Endodermal cell (in vitro differentiated cells): ENCODE measurements around the gene ELN. TPM values are rescaled to one million over a fixed set of nuclear protein-coding genes. Genes with fewer than 3 reads are reported as not detected.

ENCODE experiments used
- DNase-seq: peaks from one replicate; pipeline ENCODE4 v3.0.0-alpha.2; 2017
- H3K27ac ChIP-seq: 2 replicates; pipeline ENCODE4 v1.5.1; 2013; ENCODE audit warnings: mild to moderate bottlenecking, low read depth, low read length, moderate library complexity
- H3K27me3 ChIP-seq: 2 replicates; pipeline ENCODE4 v1.6.1; 2013; ENCODE audit warnings: mild to moderate bottlenecking, low read length, moderate library complexity; ENCODE audit not compliant: insufficient read depth, control insufficient read depth, poor library complexity, severe bottlenecking
- H3K36me3 ChIP-seq: 2 replicates; pipeline ENCODE4 v1.7.0; 2013; ENCODE audit warnings: mild to moderate bottlenecking, low read length, moderate library complexity; ENCODE audit not compliant: control insufficient read depth, insufficient read depth
- H3K4me1 ChIP-seq: one replicate; pipeline ENCODE4 v1.7.0; 2013; ENCODE audit warnings: low read length; ENCODE audit not compliant: control insufficient read depth, insufficient read depth
- H3K4me3 ChIP-seq: 2 replicates; pipeline ENCODE4 v1.5.1; 2013; ENCODE audit warnings: mild to moderate bottlenecking, low read length, moderate library complexity
- H3K9ac ChIP-seq: 2 replicates; pipeline ENCODE4 v1.6.1; 2013; ENCODE audit warnings: mild to moderate bottlenecking, low read length, moderate library complexity; ENCODE audit not compliant: poor library complexity, severe bottlenecking; ENCODE audit errors: extremely low read depth
- H3K9me3 ChIP-seq: 2 replicates; pipeline ENCODE4 v1.6.1; 2013; ENCODE audit warnings: mild to moderate bottlenecking, low read length, moderate library complexity; ENCODE audit not compliant: control insufficient read depth
- H3K27ac Mint-ChIP-seq: 2 replicates; pipeline ENCODE4 v1.8.0; 2020; ENCODE audit warnings: mixed read lengths
- H3K27me3 Mint-ChIP-seq: 2 replicates; pipeline ENCODE4 v1.8.0; 2021; ENCODE audit warnings: mild to moderate bottlenecking, mixed read lengths; ENCODE audit not compliant: insufficient read depth
- H3K36me3 Mint-ChIP-seq: 2 replicates; pipeline ENCODE4 v1.8.0; 2020; ENCODE audit warnings: low read depth, mixed read lengths
- H3K4me1 Mint-ChIP-seq: 2 replicates; pipeline ENCODE4 v1.8.0; 2020; ENCODE audit warnings: mixed read lengths
- H3K4me3 Mint-ChIP-seq: 2 replicates; pipeline ENCODE4 v1.8.0; 2020; ENCODE audit warnings: mild to moderate bottlenecking, moderate library complexity, mixed read lengths
- H3K9me3 Mint-ChIP-seq: 2 replicates; pipeline ENCODE4 v1.8.0; 2020; ENCODE audit warnings: mild to moderate bottlenecking, mixed read lengths
- WGBS, 2 experiments: methylation state at CpG; one replicate each; pipeline versions ENCODE4 v1.1.5 to v1.1.7; 2013; ENCODE audit warnings: missing lambda C conversion rate in 2 of 2, mixed read lengths in 1 of 2; ENCODE audit not compliant: insufficient coverage in 1 of 2, insufficient read length in 1 of 2; 5-methylcytosine and 5-hydroxymethylcytosine counted together
- total RNA-seq, 2 donors: library from RNA; stranded (reverse); fragmentation: NEBNext Ultra II Directional in 1 of 2; extraction: Animal tissue kit (Norgen Biotek cat#: 25700) in 1 of 2; gene quantifications; 2 replicates in 1 of 2; 3 replicates in 1 of 2; pipeline ENCODE4 v1.2.1, GENCODE V29; 2021
- TF ChIP-seq, protein P1 (sequence below): fragments of 200-600 bp; sonication (generic); conservative IDR thresholded peaks from 2 replicates; pipeline ENCODE4 v1.5.0; 2021; ENCODE audit warnings: antibody characterized with exemption, mild to moderate bottlenecking

The ELN gene
- total RNA-seq, 2 donors from 2014 or later: 0.70 to 1.6 TPM

- TF ChIP-seq, protein P1, sequence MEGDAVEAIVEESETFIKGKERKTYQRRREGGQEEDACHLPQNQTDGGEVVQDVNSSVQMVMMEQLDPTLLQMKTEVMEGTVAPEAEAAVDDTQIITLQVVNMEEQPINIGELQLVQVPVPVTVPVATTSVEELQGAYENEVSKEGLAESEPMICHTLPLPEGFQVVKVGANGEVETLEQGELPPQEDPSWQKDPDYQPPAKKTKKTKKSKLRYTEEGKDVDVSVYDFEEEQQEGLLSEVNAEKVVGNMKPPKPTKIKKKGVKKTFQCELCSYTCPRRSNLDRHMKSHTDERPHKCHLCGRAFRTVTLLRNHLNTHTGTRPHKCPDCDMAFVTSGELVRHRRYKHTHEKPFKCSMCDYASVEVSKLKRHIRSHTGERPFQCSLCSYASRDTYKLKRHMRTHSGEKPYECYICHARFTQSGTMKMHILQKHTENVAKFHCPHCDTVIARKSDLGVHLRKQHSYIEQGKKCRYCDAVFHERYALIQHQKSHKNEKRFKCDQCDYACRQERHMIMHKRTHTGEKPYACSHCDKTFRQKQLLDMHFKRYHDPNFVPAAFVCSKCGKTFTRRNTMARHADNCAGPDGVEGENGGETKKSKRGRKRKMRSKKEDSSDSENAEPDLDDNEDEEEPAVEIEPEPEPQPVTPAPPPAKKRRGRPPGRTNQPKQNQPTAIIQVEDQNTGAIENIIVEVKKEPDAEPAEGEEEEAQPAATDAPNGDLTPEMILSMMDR: no peak
- peaks cover 5% of the 10 kb centered on the region for H3K27me3 ChIP-seq
- no peaks in the 10 kb centered on the region for H3K9me3 ChIP-seq
- peaks cover 4% of the 10 kb centered on the region for H3K4me1 Mint-ChIP-seq
- DNase-seq: no peak
- no peak overlapping the region for H3K27ac Mint-ChIP-seq
- WGBS, 2 experiments: 90 to 93% methylated on average over 7 of the region's 7 CpGs
- peaks cover 7% of the 10 kb centered on the region for H3K27me3 Mint-ChIP-seq
- H3K36me3 ChIP-seq: no peaks in the 10 kb centered on the region
- no peak overlapping the region for H3K4me3 ChIP-seq
- H3K4me3 Mint-ChIP-seq: no peak overlapping the region
- H3K9ac ChIP-seq: no peak overlapping the region
- no peak overlapping the region for H3K27ac ChIP-seq
- no peaks in the 10 kb centered on the region for H3K4me1 ChIP-seq
- no peaks in the 10 kb centered on the region for H3K9me3 Mint-ChIP-seq
- no peaks in the 10 kb centered on the region for H3K36me3 Mint-ChIP-seq
Measured at GRCh38 chr7:74058486-74058885, 30.5 kb downstream of the ELN start.

GRCh38 chr7:74059037-74059436 lies 31.1 kb downstream of the ELN start:
- H3K9me3 ChIP-seq: no peaks in the 10 kb centered on the region
- TF ChIP-seq, protein P1: no peak
- DNase-seq: no peak
- H3K27me3 ChIP-seq: peaks cover 5% of the 10 kb centered on the region
- Mint-ChIP-seq H3K4me3 (no peak overlapping the region), H3K4me1 (peaks cover 4% of the 10 kb centered on the region), H3K9me3 (no peaks in the 10 kb centered on the region), H3K27me3 (peaks cover 7% of the 10 kb centered on the region), H3K36me3 (no peaks in the 10 kb centered on the region), H3K27ac (no peak overlapping the region)
- no peaks in the 10 kb centered on the region for H3K36me3 ChIP-seq
- H3K27ac ChIP-seq: no peak overlapping the region
- H3K9ac ChIP-seq: no peak overlapping the region
- no peak overlapping the region for H3K4me3 ChIP-seq
- WGBS, 2 experiments: 77 to 88% methylated on average over 2 of the region's 2 CpGs
- H3K4me1 ChIP-seq: no peaks in the 10 kb centered on the region

GRCh38 chr7:74059681-74060588 lies 32.0 kb downstream of the ELN start:
- Mint-ChIP-seq H3K27me3 (peaks cover 7% of the 10 kb centered on the region), H3K4me1 (peaks cover 4% of the 10 kb centered on the region), H3K36me3 (no peaks in the 10 kb centered on the region), H3K4me3 (no peak overlapping the region), H3K9me3 (no peaks in the 10 kb centered on the region), H3K27ac (no peak overlapping the region)
- H3K27ac ChIP-seq: no peak overlapping the region
- H3K27me3 ChIP-seq: peaks cover 5% of the 10 kb centered on the region
- TF ChIP-seq, protein P1: peak; percentile 22
- no peak overlapping the region for H3K4me3 ChIP-seq
- WGBS, 2 experiments: 91 to 95% methylated on average over 5 to 20 of the region's 21 CpGs
- no peaks in the 10 kb centered on the region for H3K4me1 ChIP-seq
- no peak for DNase-seq
- H3K9me3 ChIP-seq: no peaks in the 10 kb centered on the region
- H3K36me3 ChIP-seq: no peaks in the 10 kb centered on the region
- no peak overlapping the region for H3K9ac ChIP-seq
